Ishikawa (cell line): ENCODE data around the gene BIRC2.

Experiments
- EP300 ChIP-seq: IDR thresholded peaks from 2 replicates; pipeline ENCODE4 v1.6.1; 2012; ENCODE audit warnings: borderline replicate concordance
- MAX ChIP-seq: IDR thresholded peaks from 2 replicates; pipeline ENCODE4 v1.6.1; 2012
- TAF1 ChIP-seq: IDR thresholded peaks from 2 replicates; pipeline ENCODE4 v1.6.1; 2012; ENCODE audit warnings: low read depth, mild to moderate bottlenecking

- TF ChIP-seq EP300: no peak
- no peak for TF ChIP-seq MAX
- TF ChIP-seq TAF1: no peak
Measured at GRCh38 chr11:102405501-102405900, 58.5 kb downstream of the BIRC2 start.
